PC-9 (cell line): ENCODE measurements around the gene LEPR.

Experiments
- CTCF ChIP-seq: fragments of 200-600 bp; sonication (generic); conservative IDR thresholded peaks from 2 replicates; pipeline ENCODE4 v1.6.1; 2017; ENCODE audit warnings: mixed run types, antibody characterized with exemption, mild to moderate bottlenecking, moderate library complexity
- EZH2 ChIP-seq: fragments of 200-600 bp; sonication (generic); IDR thresholded peaks from 2 replicates; pipeline ENCODE4 v1.8.0; 2017; ENCODE audit warnings: antibody characterized with exemption, low read depth

- TF ChIP-seq EZH2 (no peak), CTCF (no peak)
These were observed 15.5 kb downstream of the LEPR start for GRCh38 chr1:65435987-65436386.
